Measurements from ENCODE around the gene HOXA7. TPM values are rescaled to one million over a fixed set of nuclear protein-coding genes. Genes with fewer than 3 reads are reported as not detected.

The HOXA7 gene
- total and polyA plus RNA-seq, 8 donors = 0.98 to 34.8 (median 1.2) TPM; not detected in 1

DNA sequence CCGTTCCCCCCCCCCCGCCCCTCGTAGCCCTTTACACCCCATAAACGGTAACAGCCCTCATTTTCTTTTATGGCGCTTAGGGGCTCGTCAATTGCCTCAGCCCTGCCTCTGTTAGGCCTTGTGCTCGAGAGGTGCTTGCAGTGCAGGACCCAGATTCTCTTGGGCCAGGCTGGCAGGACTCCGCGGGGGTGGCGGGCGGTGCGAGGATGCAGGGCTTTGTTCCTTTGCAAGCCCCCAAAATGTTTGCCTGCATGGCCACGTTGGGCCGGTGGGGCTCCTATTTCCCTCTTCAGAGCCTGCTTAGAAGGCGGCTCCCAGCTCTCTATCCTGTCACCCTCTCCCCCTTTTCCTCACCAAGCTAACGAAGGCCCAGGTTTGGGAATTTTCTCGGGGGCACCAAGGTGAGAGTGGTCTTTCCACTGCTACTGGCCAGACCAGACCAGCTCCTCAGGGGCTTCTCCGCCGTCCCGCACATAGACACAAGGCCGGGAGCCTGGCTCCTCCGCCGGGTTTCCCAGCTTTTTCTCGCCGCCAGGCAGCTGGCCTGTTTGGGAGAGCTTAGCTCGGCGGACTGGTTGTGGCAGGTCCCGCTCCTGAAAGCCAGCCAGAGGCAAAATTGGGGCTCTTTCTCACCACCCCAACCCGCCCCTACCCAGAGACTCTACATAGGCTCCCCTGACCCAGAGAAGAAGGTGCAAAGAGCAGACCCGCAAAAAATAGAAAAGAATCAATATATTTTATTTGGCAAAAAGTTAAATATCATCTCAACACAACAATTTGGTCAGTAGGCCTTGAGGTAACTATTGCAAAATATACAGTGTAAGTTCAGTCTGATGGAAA lies 5.5 kb upstream of the HOXA7 start:
- peak overlapping the region in 3 of 4 donors; percentile 58 to 67 (median 61) for H3K4me3 ChIP-seq

DNA sequence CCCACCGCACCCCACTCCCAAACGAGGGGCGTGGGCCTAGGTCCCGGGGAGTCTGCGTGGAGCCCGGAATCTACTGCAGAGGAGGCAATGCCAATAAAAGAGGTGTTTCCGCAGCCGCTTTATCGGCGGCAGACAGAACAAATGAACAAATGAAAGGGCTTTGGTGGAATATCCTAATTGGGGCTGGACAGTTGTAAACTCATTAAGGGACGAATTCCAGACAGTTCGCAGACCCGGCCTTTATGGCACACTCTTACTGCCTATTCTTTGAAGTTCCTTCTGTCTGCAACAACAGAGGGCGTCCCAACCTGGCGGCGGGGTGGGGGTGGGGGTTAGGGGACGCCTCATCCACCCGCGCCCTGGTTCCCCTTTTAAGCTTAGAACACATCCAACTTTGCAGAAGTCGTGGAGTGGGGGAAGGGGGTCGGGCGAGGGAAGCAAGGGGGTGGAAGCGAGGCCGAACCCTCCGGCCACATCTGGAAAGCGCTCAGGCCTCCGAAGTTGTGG lies 4.8 kb upstream of the HOXA7 start:
- Histone ChIP-seq H3K9me3 (peaks cover 0 to 19% (median 6%) of the 10 kb centered on the region in 4 donors), H3K4me3 (peak overlapping the region; percentile 54 to 67 (median 60)), H3K27ac (peak overlapping the region in 1 of 5 donors; percentile 99), H3K36me3 (no peaks in the 10 kb centered on the region), H3K27me3 (peaks cover 27 to 100% (median 91%) of the 10 kb centered on the region in 3 donors), H3K4me1 (peaks cover 16 to 56% (median 47%) of the 10 kb centered on the region in 4 donors)
- no peak for TF ChIP-seq POLR2AphosphoS5 (IDR thresholded peaks at IDR 0.05)
- TF ChIP-seq, protein P1, sequence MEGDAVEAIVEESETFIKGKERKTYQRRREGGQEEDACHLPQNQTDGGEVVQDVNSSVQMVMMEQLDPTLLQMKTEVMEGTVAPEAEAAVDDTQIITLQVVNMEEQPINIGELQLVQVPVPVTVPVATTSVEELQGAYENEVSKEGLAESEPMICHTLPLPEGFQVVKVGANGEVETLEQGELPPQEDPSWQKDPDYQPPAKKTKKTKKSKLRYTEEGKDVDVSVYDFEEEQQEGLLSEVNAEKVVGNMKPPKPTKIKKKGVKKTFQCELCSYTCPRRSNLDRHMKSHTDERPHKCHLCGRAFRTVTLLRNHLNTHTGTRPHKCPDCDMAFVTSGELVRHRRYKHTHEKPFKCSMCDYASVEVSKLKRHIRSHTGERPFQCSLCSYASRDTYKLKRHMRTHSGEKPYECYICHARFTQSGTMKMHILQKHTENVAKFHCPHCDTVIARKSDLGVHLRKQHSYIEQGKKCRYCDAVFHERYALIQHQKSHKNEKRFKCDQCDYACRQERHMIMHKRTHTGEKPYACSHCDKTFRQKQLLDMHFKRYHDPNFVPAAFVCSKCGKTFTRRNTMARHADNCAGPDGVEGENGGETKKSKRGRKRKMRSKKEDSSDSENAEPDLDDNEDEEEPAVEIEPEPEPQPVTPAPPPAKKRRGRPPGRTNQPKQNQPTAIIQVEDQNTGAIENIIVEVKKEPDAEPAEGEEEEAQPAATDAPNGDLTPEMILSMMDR (IDR thresholded peaks at IDR 0.05) = peak in 1 of 7 experiments; percentile 46
- TF ChIP-seq POLR2A (IDR thresholded peaks at IDR 0.05) = no peak
- no peak for TF ChIP-seq EP300 (IDR thresholded peaks at IDR 0.05)
- 6 to 14% (median 10%) methylated on average over 23 to 27 of the region's 27 CpGs for WGBS, 5 donors
- intact Hi-C loops (cut with DNase I; ENCODE audit: low total_unique reads) = loop anchor here (5.0 kb wide), 2 partner anchors 479 to 794 kb away; no protein-coding TSS in a partner anchor
- peak in 1 of 2 donors; percentile 28 for DNase-seq

More for the DNA sequence above, 5.5 kb upstream of the HOXA7 start:
- no peak for TF ChIP-seq EP300 (IDR thresholded peaks at IDR 0.05)
- no peak for TF ChIP-seq POLR2A (IDR thresholded peaks at IDR 0.05)
- TF ChIP-seq POLR2AphosphoS5 (IDR thresholded peaks at IDR 0.05) = no peak
- TF ChIP-seq, protein P1 (IDR thresholded peaks at IDR 0.05) = no peak
- intact Hi-C loops (cut with DNase I; ENCODE audit: low total_unique reads) = loop anchor here (5.0 kb wide), 2 partner anchors 480 to 795 kb away; no protein-coding TSS in a partner anchor
- whole genome bisulfite sequencing, 5 donors = 28 to 44% (median 37%) methylated on average over 19 to 30 of the region's 30 CpGs
- Histone ChIP-seq H3K4me1 (peaks cover 16 to 56% (median 47%) of the 10 kb centered on the region in 4 donors), H3K36me3 (no peaks in the 10 kb centered on the region), H3K27me3 (peaks cover 34 to 100% (median 91%) of the 10 kb centered on the region in 3 donors), H3K27ac (peak overlapping the region in 1 of 5 donors; percentile 99), H3K9me3 (peaks cover 0 to 21% (median 9%) of the 10 kb centered on the region in 4 donors)
- DNase-seq = no peak

DNA sequence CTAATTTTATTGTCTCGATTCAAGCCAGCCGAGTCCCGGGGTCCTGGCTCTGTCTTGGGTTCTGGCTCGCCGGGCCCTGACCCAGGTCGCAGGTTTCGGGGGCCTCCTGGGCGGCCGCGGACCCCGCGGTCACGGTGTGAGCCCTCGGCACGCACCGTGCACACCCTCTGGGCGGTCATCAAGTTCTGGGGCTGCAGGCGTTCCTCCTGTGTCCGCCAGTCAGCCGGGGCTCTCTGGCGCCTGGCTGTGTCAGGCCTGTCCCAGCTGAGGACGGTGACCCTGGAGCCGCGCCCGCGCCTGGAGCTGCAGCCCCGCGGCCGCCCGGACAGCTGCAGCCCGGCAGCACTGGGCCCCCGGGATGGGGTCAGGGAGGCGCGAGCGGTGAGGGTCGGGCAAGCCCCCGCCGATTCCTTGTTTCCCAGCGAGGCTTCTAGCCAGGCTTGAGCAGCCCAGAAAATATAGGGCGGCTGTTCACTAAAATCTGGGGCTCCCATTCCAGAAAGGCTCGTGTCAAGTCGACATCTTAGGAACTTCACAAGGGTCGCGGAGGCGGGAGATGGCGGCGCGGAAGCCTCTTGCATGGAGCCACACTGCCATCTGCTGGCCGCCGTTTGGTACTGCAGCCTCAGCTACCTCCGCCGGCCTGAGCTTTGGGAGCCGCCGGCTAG lies 4.2 kb upstream of the HOXA7 start:
- intact Hi-C loops (cut with DNase I; ENCODE audit: low total_unique reads) = loop anchor here (5.0 kb wide), 2 partner anchors 478 to 793 kb away; no protein-coding TSS in a partner anchor
- peak overlapping the region; percentile 54 to 67 (median 60) for H3K4me3 ChIP-seq
- H3K9me3 ChIP-seq = peaks cover 0 to 13% (median 3%) of the 10 kb centered on the region in 4 donors
- peaks cover 16 to 56% (median 49%) of the 10 kb centered on the region in 4 donors for H3K4me1 ChIP-seq
- DNase-seq = peak; percentile 88 to 95
- peak overlapping the region in 2 of 5 donors; percentile 34 to 99 for H3K27ac ChIP-seq
- 1 to 7% (median 3%) methylated on average over 19 to 54 of the region's 54 CpGs for WGBS, 5 donors
- peaks cover 26 to 100% (median 91%) of the 10 kb centered on the region in 3 donors for H3K27me3 ChIP-seq
- TF ChIP-seq EP300 (IDR thresholded peaks at IDR 0.05) (no peak), POLR2AphosphoS5 (IDR thresholded peaks at IDR 0.05) (peak in 1 of 3 donors; percentile 38), POLR2A (IDR thresholded peaks at IDR 0.05) (no peak)
- TF ChIP-seq, protein P1 (IDR thresholded peaks at IDR 0.05) = peak in 6 of 7 experiments; percentile 70 to 100 (median 98)
- no peaks in the 10 kb centered on the region for H3K36me3 ChIP-seq
